ENCODE results near the gene PLCB1. TPM values are rescaled to one million over a fixed set of nuclear protein-coding genes. Genes with fewer than 3 reads are reported as not detected.

The PLCB1 gene
- total RNA-seq, 1 experiment from 2014 or later, result 6.8 TPM

DNA sequence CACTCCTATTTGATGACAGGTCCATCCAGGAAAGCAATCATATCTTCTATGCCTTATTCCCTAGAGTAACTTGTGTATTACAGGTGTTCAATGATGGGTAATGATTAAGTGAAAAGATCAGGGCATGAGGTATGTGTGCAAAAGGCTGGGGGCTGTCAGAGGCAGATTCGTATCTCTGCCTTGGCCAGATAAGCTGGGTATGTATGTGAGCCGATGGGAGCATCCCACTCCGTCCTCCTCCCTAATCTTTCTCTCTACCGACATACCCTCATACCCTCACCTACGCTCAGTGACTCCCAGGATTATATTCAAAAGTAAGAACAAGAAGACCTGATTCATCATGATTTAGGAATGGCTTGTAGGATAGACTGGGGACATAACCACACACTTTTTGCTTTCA, 238.7 kb downstream of the PLCB1 start:
- CTCF ChIA-PET, result no interaction called here
- POLR2A ChIA-PET (ENCODE audit: low non-redundant PET), result no interaction called here
- Histone ChIP-seq H3K27ac (ENCODE audit: low read depth, low read length, poor library complexity, severe bottlenecking) (no peak overlapping the region), H3K36me3 (ENCODE audit: insufficient read depth, low read length, poor library complexity, severe bottlenecking) (no peaks in the 10 kb centered on the region), H3K9me3 (ENCODE audit: low read depth, low read length, poor library complexity, severe bottlenecking) (no peaks in the 10 kb centered on the region), H3K4me1 (ENCODE audit: insufficient read depth, low read length, poor library complexity, severe bottlenecking) (no peaks in the 10 kb centered on the region), H3K4me3 (ENCODE audit: low read depth, low read length, poor library complexity, severe bottlenecking) (no peak overlapping the region), H3K27me3 (replicated peaks; ENCODE audit: insufficient read depth, low read depth, low read length, poor library complexity) (no peaks in the 10 kb centered on the region)
- no peak for TF ChIP-seq CTCF (conservative IDR thresholded peaks at IDR 0.05; ENCODE audit: low read depth, low read length)
- no peak for TF ChIP-seq EZH2 (IDR thresholded peaks at IDR 0.05; ENCODE audit: borderline replicate concordance, low read depth, low read length, poor library complexity, severe bottlenecking)
- no peak for DNase-seq (ENCODE audit: low spot score)
- BruUV-seq (replicated peaks), result no TSS peak
- intact Hi-C loops (cut with micrococcal nuclease; ENCODE audit: unreplicated experiment), result no loop called here

GRCh38 chr20:8372824-8373380, 240.8 kb downstream of the PLCB1 start:
- Histone ChIP-seq H3K27ac (ENCODE audit: low read depth, low read length, poor library complexity, severe bottlenecking) (no peak overlapping the region), H3K9me3 (ENCODE audit: low read depth, low read length, poor library complexity, severe bottlenecking) (no peaks in the 10 kb centered on the region), H3K4me1 (ENCODE audit: insufficient read depth, low read length, poor library complexity, severe bottlenecking) (no peaks in the 10 kb centered on the region), H3K27me3 (replicated peaks; ENCODE audit: insufficient read depth, low read depth, low read length, poor library complexity) (no peaks in the 10 kb centered on the region), H3K36me3 (ENCODE audit: insufficient read depth, low read length, poor library complexity, severe bottlenecking) (no peaks in the 10 kb centered on the region), H3K4me3 (ENCODE audit: low read depth, low read length, poor library complexity, severe bottlenecking) (no peak overlapping the region)
- TF ChIP-seq CTCF (conservative IDR thresholded peaks at IDR 0.05; ENCODE audit: low read depth, low read length) (no peak), EZH2 (IDR thresholded peaks at IDR 0.05; ENCODE audit: borderline replicate concordance, low read depth, low read length, poor library complexity, severe bottlenecking) (no peak)
- ChIA-PET POLR2A (ENCODE audit: low non-redundant PET) (no interaction called here), CTCF (no interaction called here)
- intact Hi-C loops (cut with micrococcal nuclease; ENCODE audit: unreplicated experiment), result no loop called here
- no TSS peak for BruUV-seq (replicated peaks)
- no peak for DNase-seq (ENCODE audit: low spot score)

GRCh38 chr20:8373579-8373978, 241.5 kb downstream of the PLCB1 start:
- H3K4me1 ChIP-seq (ENCODE audit: insufficient read depth, low read length, poor library complexity, severe bottlenecking), result no peaks in the 10 kb centered on the region
- POLR2A ChIA-PET (ENCODE audit: low non-redundant PET), result no interaction called here
- H3K9me3 ChIP-seq (ENCODE audit: low read depth, low read length, poor library complexity, severe bottlenecking), result no peaks in the 10 kb centered on the region
- intact Hi-C loops (cut with micrococcal nuclease; ENCODE audit: unreplicated experiment), result no loop called here
- no TSS peak for BruUV-seq (replicated peaks)
- H3K27ac ChIP-seq (ENCODE audit: low read depth, low read length, poor library complexity, severe bottlenecking), result no peak overlapping the region
- no peak for DNase-seq (ENCODE audit: low spot score)
- H3K4me3 ChIP-seq (ENCODE audit: low read depth, low read length, poor library complexity, severe bottlenecking), result no peak overlapping the region
- no peaks in the 10 kb centered on the region for H3K36me3 ChIP-seq (ENCODE audit: insufficient read depth, low read length, poor library complexity, severe bottlenecking)
- CTCF ChIA-PET, result no interaction called here
- H3K27me3 ChIP-seq (replicated peaks; ENCODE audit: insufficient read depth, low read depth, low read length, poor library complexity), result no peaks in the 10 kb centered on the region
- no peak for TF ChIP-seq CTCF (conservative IDR thresholded peaks at IDR 0.05; ENCODE audit: low read depth, low read length)
- no peak for TF ChIP-seq EZH2 (IDR thresholded peaks at IDR 0.05; ENCODE audit: borderline replicate concordance, low read depth, low read length, poor library complexity, severe bottlenecking)
